Medulla oblongata (tissue), 1 donor: Measurements from ENCODE around the gene C22orf15.

Experiments used
- DNase-seq: peaks from one replicate; pipeline ENCODE4 v3.0.0-alpha.2; 2015; ENCODE audit errors: extremely low spot score

The C22orf15 gene

GRCh38 chr22:23787600-23787896 lies 24.8 kb downstream of the C22orf15 start:
- no peak for DNase-seq

DNA sequence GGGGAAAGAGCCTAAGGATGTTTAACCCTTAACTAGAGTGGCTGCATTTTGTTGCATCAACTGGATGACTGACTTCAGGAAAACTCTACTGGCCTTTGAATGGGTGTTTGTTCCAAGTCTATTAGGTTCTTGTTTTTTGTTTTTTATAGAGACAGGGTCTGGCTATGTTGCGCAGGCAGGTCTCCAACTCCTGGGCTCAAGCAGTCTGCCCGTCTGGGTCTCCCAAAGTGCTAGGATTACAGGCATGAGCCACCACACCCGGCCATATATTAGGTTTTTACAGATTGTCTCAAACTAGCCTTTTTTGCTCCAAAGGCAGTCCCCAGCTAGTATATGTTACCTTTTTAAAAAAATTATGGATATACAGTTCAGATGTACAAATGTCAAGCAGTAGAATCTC lies 25.1 kb downstream of the C22orf15 start:
- no peak for DNase-seq

DNA sequence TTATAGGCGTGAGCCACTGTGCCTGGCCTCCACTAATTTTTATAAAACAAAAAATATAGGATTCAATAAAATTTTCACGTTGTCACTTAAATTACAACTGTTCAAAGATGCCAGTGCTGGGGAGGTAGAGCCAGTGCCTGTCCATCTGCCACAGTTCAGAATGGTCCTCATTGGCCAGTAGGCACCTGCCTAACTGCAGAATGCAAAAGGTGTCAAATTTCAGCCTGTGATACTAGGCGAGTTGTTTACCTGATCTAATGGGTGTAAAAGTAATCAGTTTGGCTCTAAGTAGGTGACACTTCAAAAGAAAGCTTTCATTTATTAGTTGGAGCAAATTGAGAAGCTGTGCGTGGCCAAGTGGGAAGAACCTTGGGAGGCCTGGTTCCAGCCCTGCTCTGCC lies 26.3 kb downstream of the C22orf15 start:
- DNase-seq: no peak

GRCh38 chr22:23789638-23790037 lies 26.8 kb downstream of the C22orf15 start:
- peak; percentile 53 for DNase-seq

DNA sequence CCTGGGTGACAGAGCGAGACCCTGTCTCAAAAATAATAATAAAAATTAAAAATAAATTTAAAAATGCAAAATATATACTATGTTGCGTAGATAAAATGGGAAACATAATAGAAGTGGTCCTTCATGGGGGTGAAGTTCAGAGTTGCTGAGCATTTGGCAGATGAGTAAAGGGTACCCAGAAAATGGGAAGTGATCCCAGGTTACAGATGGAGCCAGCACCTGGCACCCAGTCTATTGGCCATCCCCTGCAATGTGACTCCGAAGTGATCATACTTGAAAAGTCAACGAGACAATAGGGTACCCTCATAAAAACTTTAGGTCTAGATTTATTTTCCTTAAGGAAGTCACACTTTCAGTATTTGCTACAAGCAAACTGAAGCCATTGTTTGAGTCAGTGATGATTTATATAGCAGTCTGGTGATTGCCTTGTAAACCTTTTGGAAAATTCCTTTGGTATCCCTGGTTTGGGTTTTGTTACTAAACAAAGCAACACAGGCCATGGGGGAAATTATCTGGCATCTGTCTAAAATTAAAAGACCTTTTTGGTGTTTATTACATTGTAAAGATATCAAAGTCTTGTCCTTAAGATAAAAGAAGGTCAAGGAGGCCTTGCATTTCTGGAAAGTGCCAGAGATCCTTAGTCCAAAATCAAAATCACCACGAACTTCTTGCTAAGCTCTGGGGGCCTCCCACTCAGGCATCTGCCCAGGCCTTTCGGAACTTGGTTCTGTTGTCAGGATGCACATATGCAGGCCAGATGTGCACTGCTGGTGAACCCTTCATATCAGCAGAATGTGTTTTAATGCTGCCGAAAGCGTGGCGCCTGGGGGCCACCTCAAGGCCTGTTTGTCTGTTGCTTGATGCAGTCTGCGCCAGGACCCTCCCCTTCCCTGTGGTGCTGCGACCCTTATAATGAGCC lies 28.3 kb downstream of the C22orf15 start:
- DNase-seq: no peak

GRCh38 chr22:23791738-23792645 lies 29.2 kb downstream of the C22orf15 start:
- DNase-seq: no peak

DNA sequence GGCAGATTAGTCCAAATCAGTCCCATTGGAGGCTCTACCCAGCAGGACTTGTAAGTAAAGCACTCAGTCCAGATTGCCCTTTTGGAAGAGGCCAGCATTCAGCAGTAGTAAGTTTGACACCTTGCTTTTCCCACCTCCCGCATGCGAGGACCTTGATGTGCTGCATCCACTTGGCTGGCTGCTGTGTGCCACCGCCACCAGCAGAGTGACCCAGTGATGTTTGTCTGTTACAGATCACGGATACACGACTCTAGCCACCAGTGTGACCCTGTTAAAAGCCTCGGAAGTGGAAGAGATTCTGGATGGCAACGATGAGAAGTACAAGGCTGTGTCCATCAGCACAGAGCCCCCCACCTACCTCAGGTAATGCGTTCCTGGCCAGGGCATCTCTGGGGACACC lies 30.5 kb downstream of the C22orf15 start:
- DNase-seq: no peak

GRCh38 chr22:23796461-23796860 lies 33.7 kb downstream of the C22orf15 start:
- DNase-seq: no peak

- no peak for DNase-seq
Measured at GRCh38 chr22:23800297-23801237, 37.8 kb downstream of the C22orf15 start.

- DNase-seq: no peak
Measured at GRCh38 chr22:23801238-23801821, 38.5 kb downstream of the C22orf15 start.

DNA sequence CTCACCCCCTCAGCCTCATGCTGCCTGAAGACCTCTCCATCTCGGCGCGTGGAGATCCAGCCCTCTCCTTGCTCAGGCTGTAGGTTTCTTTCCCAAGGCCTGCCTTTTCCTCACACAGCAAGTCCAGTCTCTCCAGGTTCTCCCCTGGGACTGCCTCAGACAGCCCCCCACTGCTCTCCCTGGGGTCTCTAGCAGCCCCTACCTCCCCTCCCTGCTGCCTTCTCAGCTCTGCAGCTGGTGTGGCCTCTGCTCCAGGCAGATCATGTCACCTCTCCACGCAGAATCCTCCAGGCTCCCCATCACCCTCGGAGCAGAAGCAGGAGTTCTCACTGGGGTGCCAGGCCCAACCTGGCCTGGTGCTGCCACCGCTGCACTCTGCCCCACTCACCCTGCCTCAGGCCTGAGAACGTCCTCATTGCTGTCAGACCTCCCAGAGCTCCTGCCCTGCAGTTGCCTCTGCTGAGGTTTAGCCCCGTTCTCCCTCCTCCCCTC lies 39.1 kb downstream of the C22orf15 start:
- no peak for DNase-seq

DNA sequence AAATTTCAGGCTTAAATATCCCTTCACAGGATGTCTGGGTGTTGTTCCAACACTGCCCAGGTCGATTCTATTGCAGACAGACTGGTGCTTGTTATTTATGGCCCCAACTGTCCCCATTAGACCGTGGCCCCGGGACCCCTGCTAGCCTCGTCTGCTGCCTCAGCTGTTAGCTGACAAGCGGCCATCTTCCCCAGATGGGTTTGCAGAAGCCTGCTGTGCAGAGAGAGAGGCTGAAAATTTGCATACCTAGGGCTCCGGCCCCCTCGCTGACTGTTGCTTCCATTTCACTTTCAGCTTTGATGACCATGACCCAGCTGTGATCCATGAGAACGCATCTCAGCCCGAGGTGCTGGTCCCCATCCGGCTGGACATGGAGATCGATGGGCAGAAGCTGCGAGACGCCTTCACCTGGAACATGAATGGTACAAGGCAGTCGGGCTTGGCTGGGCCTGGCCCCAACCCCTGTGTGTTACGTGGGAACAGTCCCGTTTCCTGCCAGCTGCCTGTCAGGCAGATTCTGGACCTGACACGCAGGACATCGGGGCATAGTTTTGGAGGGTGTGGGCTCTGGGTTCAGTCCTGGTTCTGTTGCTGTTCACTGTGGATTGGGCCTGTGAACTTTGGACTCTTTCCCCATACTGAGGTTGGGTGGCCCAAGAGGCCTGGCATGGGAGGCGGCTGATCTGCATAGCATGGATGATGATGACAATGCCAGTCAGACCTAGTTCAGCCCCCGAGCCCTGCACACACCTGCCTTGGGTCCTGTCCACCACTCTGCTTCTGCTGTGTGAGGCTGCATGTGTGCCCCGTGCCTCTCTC lies 40.4 kb downstream of the C22orf15 start:
- DNase-seq: no peak

DNA sequence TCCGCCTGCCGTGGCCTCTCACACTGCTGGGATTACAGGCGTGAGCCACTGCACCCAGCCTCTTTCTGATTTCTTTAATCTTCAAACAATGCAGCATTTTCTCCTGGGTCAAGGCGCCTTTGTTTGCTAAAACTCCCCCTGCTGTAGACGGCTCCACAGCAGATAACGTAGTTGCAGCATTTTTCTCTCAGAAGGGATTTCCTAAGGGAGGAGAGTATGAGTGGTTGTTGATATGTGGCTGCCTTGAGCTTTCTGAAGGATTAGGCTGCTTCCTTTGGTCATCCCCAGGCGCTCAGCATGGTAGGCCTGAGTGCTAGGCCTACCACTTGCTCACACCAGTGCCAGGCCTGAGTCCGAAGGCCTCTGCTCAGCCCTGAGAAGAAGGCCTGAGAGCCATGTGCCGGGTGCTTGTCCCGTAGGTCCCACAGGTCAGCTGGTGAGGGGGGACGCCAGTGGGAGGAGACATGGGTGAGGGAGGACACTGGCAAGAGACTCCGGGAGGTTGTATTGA lies 42.0 kb downstream of the C22orf15 start:
- DNase-seq: peak; percentile 43

DNA sequence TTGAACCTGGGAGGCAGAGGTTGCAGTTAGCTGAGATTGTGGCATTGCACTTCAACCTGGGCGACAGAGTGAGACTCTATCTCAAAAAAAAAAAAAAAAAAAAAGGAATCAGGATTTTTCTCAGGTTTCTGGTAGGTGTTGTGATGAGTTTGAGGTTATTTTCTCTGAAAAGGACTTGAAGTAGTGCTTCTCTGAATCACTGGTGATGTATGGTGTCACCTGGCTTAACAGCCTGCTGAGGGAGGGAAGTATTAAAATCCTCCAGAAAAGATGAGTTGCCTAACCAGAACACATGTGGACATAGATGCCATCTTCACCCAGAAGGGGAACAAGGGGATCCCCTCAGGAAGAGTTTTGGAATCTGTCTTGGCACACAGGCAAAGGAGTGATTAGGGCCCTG lies 44.0 kb downstream of the C22orf15 start:
- DNase-seq: no peak

- no peak for DNase-seq
Measured at GRCh38 chr22:23812378-23812777, 49.6 kb downstream of the C22orf15 start.
